Brain microvascular endothelial cell (primary cell): ENCODE results near the gene NDRG2.

Experiments used
- DNase-seq: peaks from one replicate; pipeline ENCODE4 v3.0.0-alpha.2; 2020
- H3K27ac ChIP-seq: fragments of 250-450 bp; sonication (Bioruptor Pico); 2 replicates; pipeline ENCODE4 v1.5.1; 2020; ENCODE audit warnings: mild to moderate bottlenecking, moderate library complexity
- H3K27me3 ChIP-seq: fragments of 250-450 bp; sonication (Bioruptor Pico); replicated peaks from 2 replicates; pipeline ENCODE4 v1.5.1; 2020; ENCODE audit warnings: mild to moderate bottlenecking
- H3K36me3 ChIP-seq: fragments of 250-450 bp; sonication (Bioruptor Pico); replicated peaks from 2 replicates; pipeline ENCODE4 v1.5.1; 2020; ENCODE audit warnings: mild to moderate bottlenecking
- H3K4me3 ChIP-seq: 2 replicates; pipeline ENCODE4 v1.5.1; 2011; ENCODE audit warnings: low read depth, mild to moderate bottlenecking, control low read depth, low read length, moderate library complexity
- CTCF ChIP-seq: IDR thresholded peaks from 2 replicates; pipeline ENCODE4 v1.5.1; 2011; ENCODE audit warnings: low read depth, mild to moderate bottlenecking, moderate library complexity, low read length, control low read depth, inconsistent platforms; ENCODE audit errors: missing control alignments
- in situ Hi-C: cut with HindIII; loops from 2 replicates; pipeline ENCODE4 v1.10.0; 2017; ENCODE audit warnings: low sequenced_read_pairs, low pct_ligation_motif_present

Gene NDRG2

GRCh38 chr14:21020977-21021545, 3.8 kb downstream of the NDRG2 start:
- H3K27me3 ChIP-seq, result peaks cover 27% of the 10 kb centered on the region
- no peaks in the 10 kb centered on the region for H3K36me3 ChIP-seq
- H3K4me3 ChIP-seq, result no peak overlapping the region
- H3K27ac ChIP-seq, result no peak overlapping the region
- TF ChIP-seq CTCF, result no peak
- no peak for DNase-seq
- in situ Hi-C loops, result no loop called here

GRCh38 chr14:21019366-21019765, 5.5 kb downstream of the NDRG2 start:
- TF ChIP-seq CTCF, result no peak
- Histone ChIP-seq H3K27ac (no peak overlapping the region), H3K4me3 (no peak overlapping the region), H3K27me3 (peaks cover 19% of the 10 kb centered on the region), H3K36me3 (no peaks in the 10 kb centered on the region)
- in situ Hi-C loops, result no loop called here
- no peak for DNase-seq

GRCh38 chr14:21018781-21019180, 6.1 kb downstream of the NDRG2 start:
- H3K27ac ChIP-seq, result no peak overlapping the region
- no peak overlapping the region for H3K4me3 ChIP-seq
- no peak for DNase-seq
- no peak for TF ChIP-seq CTCF
- in situ Hi-C loops, result no loop called here
- peaks cover 13% of the 10 kb centered on the region for H3K27me3 ChIP-seq
- H3K36me3 ChIP-seq, result no peaks in the 10 kb centered on the region

- in situ Hi-C loops, result no loop called here
- no peak for DNase-seq
- no peak overlapping the region for H3K27ac ChIP-seq
- H3K4me3 ChIP-seq, result no peak overlapping the region
- no peak for TF ChIP-seq CTCF
- H3K27me3 ChIP-seq, result peaks cover 8% of the 10 kb centered on the region
- no peaks in the 10 kb centered on the region for H3K36me3 ChIP-seq
Measured at GRCh38 chr14:21018286-21018685, 6.6 kb downstream of the NDRG2 start.

- no peaks in the 10 kb centered on the region for H3K36me3 ChIP-seq
- H3K4me3 ChIP-seq, result no peak overlapping the region
- no peak overlapping the region for H3K27ac ChIP-seq
- in situ Hi-C loops, result no loop called here
- no peak for DNase-seq
- H3K27me3 ChIP-seq, result peaks cover 7% of the 10 kb centered on the region
- no peak for TF ChIP-seq CTCF
Measured at GRCh38 chr14:21017528-21018245, 7.2 kb downstream of the NDRG2 start.
